A673 (cell line): ENCODE results near the gene DCAKD. TPM values are rescaled to one million over a fixed set of nuclear protein-coding genes. Genes with fewer than 3 reads are reported as not detected.

Source experiments
- BruUV-seq: library from RNA; stranded (reverse); fragments of 400-500 nt; replicated peaks from 2 replicates; lab custom pipeline; 2021; lab: Mats Ljungman, UMichigan
- CTCF ChIA-PET: fragments of 300-600 bp; sonication (Branson Sonifier 250); formaldehyde crosslinking; loops from one replicate; lab custom pipeline; 2022; ENCODE audit warnings: antibody characterized with exemption; lab: Charles Lee
- POLR2A ChIA-PET: fragments of 300-600 bp; sonication (Branson Sonifier 250); formaldehyde crosslinking; loops from one replicate; lab custom pipeline; 2022; ENCODE audit warnings: antibody characterized with exemption; ENCODE audit not compliant: low non-redundant PET; lab: Charles Lee
- DNase-seq: peaks from one replicate; pipeline ENCODE4 v3.0.0-alpha.2; 2015; ENCODE audit warnings: low spot score
- H3K27ac ChIP-seq: fragments of 200-600 bp; sonication (generic); 2 replicates; pipeline ENCODE4 v1.5.1; 2016; ENCODE audit warnings: mixed run types, low read depth, mild to moderate bottlenecking, mixed read lengths, antibody characterized with exemption, low read length; ENCODE audit not compliant: poor library complexity, severe bottlenecking
- H3K27me3 ChIP-seq: fragments of 200-600 bp; sonication (generic); replicated peaks from 2 replicates; pipeline ENCODE4 v1.6.1; 2017; ENCODE audit warnings: mixed run types, low read depth, mild to moderate bottlenecking, mixed read lengths, antibody characterized with exemption, low read length; ENCODE audit not compliant: insufficient read depth, poor library complexity
- H3K36me3 ChIP-seq: fragments of 200-600 bp; sonication (generic); 2 replicates; pipeline ENCODE4 v1.6.1; 2016; ENCODE audit warnings: mixed run types, mild to moderate bottlenecking, mixed read lengths, antibody characterized with exemption, low read length; ENCODE audit not compliant: insufficient read depth, poor library complexity, severe bottlenecking
- H3K4me1 ChIP-seq: fragments of 200-600 bp; sonication (generic); 2 replicates; pipeline ENCODE4 v1.6.1; 2017; ENCODE audit warnings: mixed run types, mild to moderate bottlenecking, mixed read lengths, antibody characterized with exemption, low read length; ENCODE audit not compliant: insufficient read depth, poor library complexity, severe bottlenecking
- H3K4me3 ChIP-seq: fragments of 200-600 bp; sonication (generic); 2 replicates; pipeline ENCODE4 v1.5.1; 2016; ENCODE audit warnings: low read depth, mixed run types, mild to moderate bottlenecking, mixed read lengths, low read length; ENCODE audit not compliant: poor library complexity, severe bottlenecking
- H3K9me3 ChIP-seq: fragments of 200-600 bp; sonication (generic); 2 replicates; pipeline ENCODE4 v1.6.1; 2016; ENCODE audit warnings: mixed run types, low read depth, mild to moderate bottlenecking, mixed read lengths, antibody characterized with exemption, low read length; ENCODE audit not compliant: poor library complexity, severe bottlenecking
- EZH2 ChIP-seq: fragments of 200-600 bp; sonication (generic); IDR thresholded peaks from 2 replicates; pipeline ENCODE4 v1.6.1; 2017; ENCODE audit warnings: borderline replicate concordance, low read depth, mild to moderate bottlenecking, mixed read lengths, antibody characterized with exemption, low read length; ENCODE audit not compliant: poor library complexity, severe bottlenecking
- intact Hi-C: fragments of 100-400 bp; cut with micrococcal nuclease; formaldehyde crosslinking; loops from one replicate; pipeline ENCODE4 v1.10.0; 2022; ENCODE audit not compliant: unreplicated experiment
- total RNA-seq: library from RNA; stranded (reverse); gene quantifications from 2 replicates; pipeline ENCODE4 v1.2.3, GENCODE V29; 2021
- TF ChIP-seq, protein P1 (sequence below): fragments of 300-800, 200-600 bp; sonication (generic); conservative IDR thresholded peaks from 2 replicates; pipeline ENCODE4 v1.5.1; 2017; ENCODE audit warnings: low read depth, mild to moderate bottlenecking, antibody characterized with exemption, low read length, moderate library complexity, mixed read lengths

Gene DCAKD
- total RNA-seq, 1 experiment from 2014 or later: 19.1 TPM

GRCh38 chr17:45016823-45017222, 34.6 kb downstream of the DCAKD start:
- TF ChIP-seq EZH2: no peak
- TF ChIP-seq, protein P1, sequence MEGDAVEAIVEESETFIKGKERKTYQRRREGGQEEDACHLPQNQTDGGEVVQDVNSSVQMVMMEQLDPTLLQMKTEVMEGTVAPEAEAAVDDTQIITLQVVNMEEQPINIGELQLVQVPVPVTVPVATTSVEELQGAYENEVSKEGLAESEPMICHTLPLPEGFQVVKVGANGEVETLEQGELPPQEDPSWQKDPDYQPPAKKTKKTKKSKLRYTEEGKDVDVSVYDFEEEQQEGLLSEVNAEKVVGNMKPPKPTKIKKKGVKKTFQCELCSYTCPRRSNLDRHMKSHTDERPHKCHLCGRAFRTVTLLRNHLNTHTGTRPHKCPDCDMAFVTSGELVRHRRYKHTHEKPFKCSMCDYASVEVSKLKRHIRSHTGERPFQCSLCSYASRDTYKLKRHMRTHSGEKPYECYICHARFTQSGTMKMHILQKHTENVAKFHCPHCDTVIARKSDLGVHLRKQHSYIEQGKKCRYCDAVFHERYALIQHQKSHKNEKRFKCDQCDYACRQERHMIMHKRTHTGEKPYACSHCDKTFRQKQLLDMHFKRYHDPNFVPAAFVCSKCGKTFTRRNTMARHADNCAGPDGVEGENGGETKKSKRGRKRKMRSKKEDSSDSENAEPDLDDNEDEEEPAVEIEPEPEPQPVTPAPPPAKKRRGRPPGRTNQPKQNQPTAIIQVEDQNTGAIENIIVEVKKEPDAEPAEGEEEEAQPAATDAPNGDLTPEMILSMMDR: 0 out of 2 replicates have a peak, but pooled peaks have one; percentile 18
- Histone ChIP-seq H3K4me3 (no peak overlapping the region), H3K27ac (no peak overlapping the region), H3K36me3 (no peaks in the 10 kb centered on the region), H3K9me3 (no peaks in the 10 kb centered on the region), H3K4me1 (no peaks in the 10 kb centered on the region), H3K27me3 (no peaks in the 10 kb centered on the region)
- no peak for DNase-seq
- no TSS peak for BruUV-seq
- intact Hi-C loops: no loop called here
- POLR2A ChIA-PET: no interaction called here
- CTCF ChIA-PET: no interaction called here

GRCh38 chr17:45016237-45016636, 35.2 kb downstream of the DCAKD start:
- H3K4me3 ChIP-seq: no peak overlapping the region
- H3K9me3 ChIP-seq: no peaks in the 10 kb centered on the region
- no TSS peak for BruUV-seq
- H3K27me3 ChIP-seq: no peaks in the 10 kb centered on the region
- H3K36me3 ChIP-seq: no peaks in the 10 kb centered on the region
- intact Hi-C loops: no loop called here
- ChIA-PET POLR2A (no interaction called here), CTCF (no interaction called here)
- no peak overlapping the region for H3K27ac ChIP-seq
- TF ChIP-seq, protein P1: no peak
- TF ChIP-seq EZH2: no peak
- no peaks in the 10 kb centered on the region for H3K4me1 ChIP-seq
- DNase-seq: no peak

- POLR2A ChIA-PET: no interaction called here
- no peaks in the 10 kb centered on the region for H3K4me1 ChIP-seq
- no peak overlapping the region for H3K4me3 ChIP-seq
- no TSS peak for BruUV-seq
- H3K9me3 ChIP-seq: no peaks in the 10 kb centered on the region
- H3K36me3 ChIP-seq: no peaks in the 10 kb centered on the region
- intact Hi-C loops: loop anchor here (2.0 kb wide), 1 partner anchor 67 kb away; the partner anchor contains the start of gene KIF18B
- CTCF ChIA-PET: no interaction called here
- no peak overlapping the region for H3K27ac ChIP-seq
- no peak for TF ChIP-seq EZH2
- TF ChIP-seq, protein P1: no peak
- no peaks in the 10 kb centered on the region for H3K27me3 ChIP-seq
- no peak for DNase-seq
Observed at GRCh38 chr17:45013021-45013997, 38.1 kb downstream of the DCAKD start.
